ENCODE results near the gene NEDD4L.

GRCh38 chr18:58407263-58407648 is 363.2 kb downstream of the NEDD4L start:
- TF ChIP-seq POLR2AphosphoS5 (IDR thresholded peaks at IDR 0.05; ENCODE audit: low read depth, low read length) (no peak), SIN3A (IDR thresholded peaks at IDR 0.05; ENCODE audit: borderline replicate concordance, insufficient read depth, low read depth, low read length) (no peak)
- TF ChIP-seq, protein P1, sequence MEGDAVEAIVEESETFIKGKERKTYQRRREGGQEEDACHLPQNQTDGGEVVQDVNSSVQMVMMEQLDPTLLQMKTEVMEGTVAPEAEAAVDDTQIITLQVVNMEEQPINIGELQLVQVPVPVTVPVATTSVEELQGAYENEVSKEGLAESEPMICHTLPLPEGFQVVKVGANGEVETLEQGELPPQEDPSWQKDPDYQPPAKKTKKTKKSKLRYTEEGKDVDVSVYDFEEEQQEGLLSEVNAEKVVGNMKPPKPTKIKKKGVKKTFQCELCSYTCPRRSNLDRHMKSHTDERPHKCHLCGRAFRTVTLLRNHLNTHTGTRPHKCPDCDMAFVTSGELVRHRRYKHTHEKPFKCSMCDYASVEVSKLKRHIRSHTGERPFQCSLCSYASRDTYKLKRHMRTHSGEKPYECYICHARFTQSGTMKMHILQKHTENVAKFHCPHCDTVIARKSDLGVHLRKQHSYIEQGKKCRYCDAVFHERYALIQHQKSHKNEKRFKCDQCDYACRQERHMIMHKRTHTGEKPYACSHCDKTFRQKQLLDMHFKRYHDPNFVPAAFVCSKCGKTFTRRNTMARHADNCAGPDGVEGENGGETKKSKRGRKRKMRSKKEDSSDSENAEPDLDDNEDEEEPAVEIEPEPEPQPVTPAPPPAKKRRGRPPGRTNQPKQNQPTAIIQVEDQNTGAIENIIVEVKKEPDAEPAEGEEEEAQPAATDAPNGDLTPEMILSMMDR (IDR thresholded peaks at IDR 0.05) = no peak
- TF ChIP-seq, protein P2, sequence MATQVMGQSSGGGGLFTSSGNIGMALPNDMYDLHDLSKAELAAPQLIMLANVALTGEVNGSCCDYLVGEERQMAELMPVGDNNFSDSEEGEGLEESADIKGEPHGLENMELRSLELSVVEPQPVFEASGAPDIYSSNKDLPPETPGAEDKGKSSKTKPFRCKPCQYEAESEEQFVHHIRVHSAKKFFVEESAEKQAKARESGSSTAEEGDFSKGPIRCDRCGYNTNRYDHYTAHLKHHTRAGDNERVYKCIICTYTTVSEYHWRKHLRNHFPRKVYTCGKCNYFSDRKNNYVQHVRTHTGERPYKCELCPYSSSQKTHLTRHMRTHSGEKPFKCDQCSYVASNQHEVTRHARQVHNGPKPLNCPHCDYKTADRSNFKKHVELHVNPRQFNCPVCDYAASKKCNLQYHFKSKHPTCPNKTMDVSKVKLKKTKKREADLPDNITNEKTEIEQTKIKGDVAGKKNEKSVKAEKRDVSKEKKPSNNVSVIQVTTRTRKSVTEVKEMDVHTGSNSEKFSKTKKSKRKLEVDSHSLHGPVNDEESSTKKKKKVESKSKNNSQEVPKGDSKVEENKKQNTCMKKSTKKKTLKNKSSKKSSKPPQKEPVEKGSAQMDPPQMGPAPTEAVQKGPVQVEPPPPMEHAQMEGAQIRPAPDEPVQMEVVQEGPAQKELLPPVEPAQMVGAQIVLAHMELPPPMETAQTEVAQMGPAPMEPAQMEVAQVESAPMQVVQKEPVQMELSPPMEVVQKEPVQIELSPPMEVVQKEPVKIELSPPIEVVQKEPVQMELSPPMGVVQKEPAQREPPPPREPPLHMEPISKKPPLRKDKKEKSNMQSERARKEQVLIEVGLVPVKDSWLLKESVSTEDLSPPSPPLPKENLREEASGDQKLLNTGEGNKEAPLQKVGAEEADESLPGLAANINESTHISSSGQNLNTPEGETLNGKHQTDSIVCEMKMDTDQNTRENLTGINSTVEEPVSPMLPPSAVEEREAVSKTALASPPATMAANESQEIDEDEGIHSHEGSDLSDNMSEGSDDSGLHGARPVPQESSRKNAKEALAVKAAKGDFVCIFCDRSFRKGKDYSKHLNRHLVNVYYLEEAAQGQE (IDR thresholded peaks at IDR 0.05; ENCODE audit: insufficient read depth in 1 of 2, low read depth in 2 of 2, low read length in 1 of 2) = no peak
